ENCODE data around the gene ALDH1L1.

- TF ChIP-seq TAF1 (IDR thresholded peaks at IDR 0.05; ENCODE audit: borderline replicate concordance, low read depth, low read length) (no peak), POLR2AphosphoS5 (IDR thresholded peaks at IDR 0.05; ENCODE audit: low read depth, low read length) (no peak), POLR2A (IDR thresholded peaks at IDR 0.05; ENCODE audit: low read depth, low read length) (no peak)
These were observed 50.1 kb downstream of the ALDH1L1 start for GRCh38 chr3:126130081-126130855.
